ENCODE data around the gene NABP2. TPM values are rescaled to one million over a fixed set of nuclear protein-coding genes. Genes with fewer than 3 reads are reported as not detected.

Gene NABP2
- polyA plus RNA-seq, 1 of the 3 experiments (the other 2 are of a cell fraction): 49.3 TPM

- no peak for TF ChIP-seq REST (IDR thresholded peaks at IDR 0.05; ENCODE audit: low read depth, low read length)
- no peak for TF ChIP-seq POLR2AphosphoS5 (IDR thresholded peaks at IDR 0.05; ENCODE audit: low read depth, low read length)
- TF ChIP-seq USF1 (IDR thresholded peaks at IDR 0.05; ENCODE audit: borderline replicate concordance, low read depth): no peak
- TF ChIP-seq EZH2phosphoT487 (IDR thresholded peaks at IDR 0.05; ENCODE audit: borderline replicate concordance, low read depth): no peak
- TF ChIP-seq YY1 (IDR thresholded peaks at IDR 0.05; ENCODE audit: low read depth): no peak
- no peak for TF ChIP-seq RFX5 (IDR thresholded peaks at IDR 0.05; ENCODE audit: low read length)
- no peak for TF ChIP-seq CTCF (IDR thresholded peaks at IDR 0.05)
- TF ChIP-seq NRF1 (IDR thresholded peaks at IDR 0.05; ENCODE audit: low read depth, low read length): no peak
- no peak for TF ChIP-seq GABPA (IDR thresholded peaks at IDR 0.05; ENCODE audit: low read depth)
- no peak for TF ChIP-seq ELF1 (IDR thresholded peaks at IDR 0.05)
- no peak for TF ChIP-seq PBX3 (IDR thresholded peaks at IDR 0.05)
- TF ChIP-seq MEF2A (IDR thresholded peaks at IDR 0.05; ENCODE audit: borderline replicate concordance, low read depth): no peak
- TF ChIP-seq TCF12 (IDR thresholded peaks at IDR 0.05): no peak
- no peak for TF ChIP-seq SIN3A (IDR thresholded peaks at IDR 0.05; ENCODE audit: borderline replicate concordance, low read depth, low read length)
- WGBS (ENCODE audit: low lambda C conversion rate): 93% methylated on average over 9 of the region's 9 CpGs
- Histone ChIP-seq H4K20me1 (ENCODE audit: insufficient read depth) (peaks cover 10% of the 10 kb centered on the region; the same call in 1 of the 2 replicates), H3K36me3 (replicated peaks in 1 of 2; ENCODE audit: control insufficient read depth in 1 of 2, insufficient read depth in 2 of 2, low read length in 1 of 2) (peaks cover 25 to 87% of the 10 kb centered on the region in 2 experiments), H3K79me2 (ENCODE audit: insufficient read depth) (peaks cover 7% of the 10 kb centered on the region; the same call in 1 of the 2 replicates), H3F3A (replicated peaks; ENCODE audit: insufficient read depth) (no peaks in the 10 kb centered on the region), H3K9me3 (no peaks in the 10 kb centered on the region), H2AFZ (ENCODE audit: low read depth) (no peak overlapping the region), H3K4me1 (ENCODE audit: control insufficient read depth in 1 of 2, insufficient read depth in 2 of 2, low read depth in 1 of 2, low read length in 1 of 2) (no peaks in the 10 kb centered on the region), H3K4me2 (no peak overlapping the region), H3K27ac (ENCODE audit: low read depth in 2 of 2, low read length in 1 of 2) (no peak overlapping the region; a peak in 1 of 4 replicates), H3K9ac (no peak overlapping the region), H3K27me3 (ENCODE audit: insufficient read depth) (no peaks in the 10 kb centered on the region), H3K4me3 (ENCODE audit: low read depth in 2 of 2, low read length in 1 of 2) (no peak overlapping the region), H3K9me2 (no peaks in the 10 kb centered on the region)
- ChIA-PET POLR2A (no interaction called here), CTCF (interaction anchor here (0.7 to 1.9 kb wide), 3 partner anchors 14 to 222 kb away, joined by 3 to 10 read pairs (median 3); partner anchors contain the start of gene ANKRD52)
- DNase-seq: no peak
Measured at GRCh38 chr12:56241424-56242303, 17.5 kb downstream of the NABP2 start.

Measured in SK-N-SH (cell line).